ENCODE results near the gene SELENOV. TPM values are rescaled to one million over a fixed set of nuclear protein-coding genes. Genes with fewer than 3 reads are reported as not detected.

SELENOV gene
- total and polyA plus RNA-seq, 2 experiments from 2014 or later: not detected

- no peak for DNase-seq
- H3K9me3 ChIP-seq (ENCODE audit: low read depth): no peaks in the 10 kb centered on the region
- in situ Hi-C loops (cut with MboI): no loop called here
- peaks cover 15% of the 10 kb centered on the region for H3F3A ChIP-seq (ENCODE audit: insufficient read depth)
- WGBS, 2 experiments (ENCODE audit: low coverage in 1 of 2, low lambda C conversion rate in 2 of 2, missing lambda C conversion rate in 2 of 2): 51 to 52% methylated on average over 10 of the region's 10 CpGs
- H3K9ac ChIP-seq: peak overlapping the region; percentile 98
- no peaks in the 10 kb centered on the region for H3K9me2 ChIP-seq (ENCODE audit: insufficient read depth)
- peak overlapping the region; percentile 95 for H3K4me3 ChIP-seq
- H2AFZ ChIP-seq: peak overlapping the region; percentile 89
- peaks cover 8% of the 10 kb centered on the region for H3K4me1 ChIP-seq (ENCODE audit: insufficient read depth)
- H3K27me3 ChIP-seq (replicated peaks; ENCODE audit: insufficient read depth): no peaks in the 10 kb centered on the region
- TF ChIP-seq EZH2 (IDR thresholded peaks at IDR 0.05; ENCODE audit: insufficient read depth, poor library complexity, severe bottlenecking): no peak
- TF ChIP-seq EZH2phosphoT487 (IDR thresholded peaks at IDR 0.05; ENCODE audit: insufficient read depth, low read depth): no peak
- peak overlapping the region; percentile 91 for H3K4me2 ChIP-seq (ENCODE audit: unreplicated experiment)
- peaks cover 6% of the 10 kb centered on the region; the same call in 1 of the 2 replicates for H3K36me3 ChIP-seq (ENCODE audit: low read depth)
- peaks cover 42% of the 10 kb centered on the region for H3K79me2 ChIP-seq (ENCODE audit: insufficient read depth)
- H3K27ac ChIP-seq: peak overlapping the region; percentile 64
- no peaks in the 10 kb centered on the region for H4K20me1 ChIP-seq (ENCODE audit: insufficient read depth)
Observed at GRCh38 chr19:39479916-39480315, 35.0 kb upstream of the SELENOV start.

DNA sequence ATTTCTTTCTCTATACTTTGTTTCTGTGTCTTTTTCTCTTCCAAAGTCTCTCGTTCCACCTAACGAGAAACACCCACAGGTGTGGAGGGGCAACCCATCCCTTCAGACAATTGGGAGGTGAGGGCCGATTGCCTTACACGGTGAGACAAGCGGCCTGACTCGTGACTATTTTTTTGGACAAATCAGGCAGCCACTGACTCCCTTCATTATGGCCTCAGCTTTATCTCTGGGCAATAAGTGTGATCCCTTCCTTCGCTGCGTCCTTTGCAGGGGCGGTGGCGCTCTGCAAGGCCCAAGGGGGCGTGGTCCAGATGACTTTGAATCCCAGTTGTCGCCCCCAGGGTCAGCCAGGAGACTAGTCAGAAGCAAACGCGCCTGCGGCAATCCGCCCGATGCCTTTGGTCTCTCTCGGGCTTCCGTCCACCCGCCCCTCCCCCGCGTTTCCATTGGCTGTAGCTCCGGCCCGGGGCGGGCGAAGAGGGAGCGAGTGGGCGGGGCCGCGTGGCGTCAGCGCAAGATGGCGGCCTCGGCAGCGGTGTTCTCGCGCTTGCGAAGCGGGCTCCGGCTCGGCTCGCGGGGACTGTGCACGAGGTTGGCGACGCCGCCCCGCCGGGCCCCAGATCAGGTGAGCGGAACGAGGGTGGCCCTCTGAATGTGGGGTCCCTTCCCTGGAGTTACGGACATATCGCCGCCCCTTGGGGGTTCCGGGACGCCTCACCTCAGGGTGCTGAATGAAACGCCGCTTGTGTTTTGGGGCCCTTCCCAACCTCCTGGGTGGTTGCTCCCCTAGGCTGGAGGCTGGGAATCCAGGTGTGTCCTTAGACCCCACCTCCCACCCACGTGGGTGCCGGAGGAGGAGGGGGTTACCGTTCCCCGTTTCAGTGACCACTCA is 34.4 kb upstream of the SELENOV start, which contains the start of gene TIMM50:
Gene TIMM50, plus strand, starts transcription at position 502 of the 892 bp plus-strand sequence. Its CDS starts 16 bp downstream, at position 518.
- peaks cover 6% of the 10 kb centered on the region; the same call in 1 of the 2 replicates for H3K36me3 ChIP-seq (ENCODE audit: low read depth)
- peaks cover 15% of the 10 kb centered on the region for H3F3A ChIP-seq (ENCODE audit: insufficient read depth)
- H3K9me2 ChIP-seq (ENCODE audit: insufficient read depth): no peaks in the 10 kb centered on the region
- peak within 1 kb of the TSS; percentile 98 for H3K9ac ChIP-seq
- WGBS, 2 experiments (ENCODE audit: low coverage in 1 of 2, low lambda C conversion rate in 2 of 2, missing lambda C conversion rate in 2 of 2): 1% methylated on average over 37 to 51 of the region's 62 CpGs
- in situ Hi-C loops (cut with MboI): no loop called here
- no peaks in the 10 kb centered on the region for H4K20me1 ChIP-seq (ENCODE audit: insufficient read depth)
- H3K9me3 ChIP-seq (ENCODE audit: low read depth): no peaks in the 10 kb centered on the region
- H3K79me2 ChIP-seq (ENCODE audit: insufficient read depth): peaks cover 48% of the 10 kb centered on the region
- DNase-seq: peak; percentile 99
- H3K27me3 ChIP-seq (replicated peaks; ENCODE audit: insufficient read depth): no peaks in the 10 kb centered on the region
- H3K27ac ChIP-seq: peak within 1 kb of the TSS; percentile 64
- peaks cover 8% of the 10 kb centered on the region for H3K4me1 ChIP-seq (ENCODE audit: insufficient read depth)
- H2AFZ ChIP-seq: peak within 1 kb of the TSS; percentile 89
- H3K4me2 ChIP-seq (ENCODE audit: unreplicated experiment): peak within 1 kb of the TSS; percentile 91
- TF ChIP-seq EZH2phosphoT487 (IDR thresholded peaks at IDR 0.05; ENCODE audit: insufficient read depth, low read depth) (no peak), EZH2 (IDR thresholded peaks at IDR 0.05; ENCODE audit: insufficient read depth, poor library complexity, severe bottlenecking) (no peak)
- peak within 1 kb of the TSS; percentile 95 for H3K4me3 ChIP-seq

DNA sequence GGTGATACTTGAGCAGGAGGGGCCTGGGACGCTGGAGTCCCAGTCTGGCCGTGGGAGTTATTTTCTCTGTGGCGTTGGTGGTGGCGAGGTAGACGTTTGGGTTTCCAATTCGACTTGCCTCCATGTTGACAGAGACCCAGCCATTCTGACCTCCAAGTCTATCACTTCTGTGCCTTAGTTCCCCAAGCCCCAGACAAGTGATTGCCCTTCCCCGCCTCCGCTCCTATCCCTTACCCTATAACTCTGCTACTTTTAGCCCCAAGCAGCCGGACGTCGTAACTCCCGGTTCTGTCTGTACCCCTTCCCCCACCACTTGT is 33.8 kb upstream of the SELENOV start:
- 0 to 1% methylated on average over 10 to 12 of the region's 12 CpGs for WGBS, 2 experiments (ENCODE audit: low coverage in 1 of 2, low lambda C conversion rate in 2 of 2, missing lambda C conversion rate in 2 of 2)
- peak; percentile 45 for DNase-seq
- Histone ChIP-seq H3K9me3 (ENCODE audit: low read depth) (no peaks in the 10 kb centered on the region), H3K27me3 (replicated peaks; ENCODE audit: insufficient read depth) (no peaks in the 10 kb centered on the region), H3K79me2 (ENCODE audit: insufficient read depth) (peaks cover 48% of the 10 kb centered on the region), H3K9ac (peak overlapping the region; percentile 98), H3F3A (ENCODE audit: insufficient read depth) (peaks cover 15% of the 10 kb centered on the region), H3K4me1 (ENCODE audit: insufficient read depth) (peaks cover 8% of the 10 kb centered on the region), H3K27ac (peak overlapping the region; percentile 64), H3K4me2 (ENCODE audit: unreplicated experiment) (peak overlapping the region; percentile 91), H3K9me2 (ENCODE audit: insufficient read depth) (no peaks in the 10 kb centered on the region), H3K4me3 (peak overlapping the region; percentile 95), H4K20me1 (ENCODE audit: insufficient read depth) (no peaks in the 10 kb centered on the region), H2AFZ (peak overlapping the region; percentile 89), H3K36me3 (ENCODE audit: low read depth) (peaks cover 2% of the 10 kb centered on the region; the same call in 1 of the 2 replicates)
- in situ Hi-C loops (cut with MboI): no loop called here
- TF ChIP-seq EZH2 (IDR thresholded peaks at IDR 0.05; ENCODE audit: insufficient read depth, poor library complexity, severe bottlenecking): no peak
- no peak for TF ChIP-seq EZH2phosphoT487 (IDR thresholded peaks at IDR 0.05; ENCODE audit: insufficient read depth, low read depth)

GRCh38 chr19:39481676-39482075 is 33.3 kb upstream of the SELENOV start:
- DNase-seq: no peak

More at GRCh38 chr19:39481676-39482075, 33.3 kb upstream of the SELENOV start:
- Histone ChIP-seq H3K36me3 (ENCODE audit: low read depth) (no peaks in the 10 kb centered on the region; the same call in 1 of the 2 replicates), H4K20me1 (ENCODE audit: insufficient read depth) (no peaks in the 10 kb centered on the region), H3K79me2 (ENCODE audit: insufficient read depth) (peaks cover 48% of the 10 kb centered on the region), H3K4me2 (ENCODE audit: unreplicated experiment) (peak overlapping the region; percentile 91), H2AFZ (peak overlapping the region; percentile 89; the same call in 1 of the 2 replicates), H3F3A (ENCODE audit: insufficient read depth) (peaks cover 14% of the 10 kb centered on the region), H3K27ac (no peak overlapping the region), H3K4me3 (peak overlapping the region; percentile 95), H3K4me1 (ENCODE audit: insufficient read depth) (peaks cover 8% of the 10 kb centered on the region), H3K9me2 (ENCODE audit: insufficient read depth) (no peaks in the 10 kb centered on the region), H3K27me3 (replicated peaks; ENCODE audit: insufficient read depth) (no peaks in the 10 kb centered on the region), H3K9me3 (ENCODE audit: low read depth) (no peaks in the 10 kb centered on the region), H3K9ac (peak overlapping the region; percentile 98)
- no peak for TF ChIP-seq EZH2 (IDR thresholded peaks at IDR 0.05; ENCODE audit: insufficient read depth, poor library complexity, severe bottlenecking)
- no peak for TF ChIP-seq EZH2phosphoT487 (IDR thresholded peaks at IDR 0.05; ENCODE audit: insufficient read depth, low read depth)
- in situ Hi-C loops (cut with MboI): no loop called here
- WGBS, 2 experiments (ENCODE audit: low coverage in 1 of 2, low lambda C conversion rate in 2 of 2, missing lambda C conversion rate in 2 of 2): 70 to 73% methylated on average over 11 of the region's 11 CpGs

Measured in GM23248 (cell line).